K562 (cell line): ENCODE measurements around the gene BCAR1. TPM values are rescaled to one million over a fixed set of nuclear protein-coding genes. Genes with fewer than 3 reads are reported as not detected.

Experiments used
- CLOCK ChIP-seq: fragments of 250-450 bp; sonication (Bioruptor Pico); IDR thresholded peaks from 2 replicates; pipeline ENCODE4 v1.4.0; 2020; ENCODE audit warnings: mild to moderate bottlenecking, moderate library complexity, borderline replicate concordance
- NKRF ChIP-seq: fragments of 450-650 bp; IDR thresholded peaks from 2 replicates; pipeline ENCODE4 v1.6.1; 2016; ENCODE audit warnings: borderline replicate concordance
- RCOR1 ChIP-seq, 2 experiments: IDR thresholded peaks; 2 replicates each; pipeline ENCODE4 v1.6.1; 2012; ENCODE audit warnings: low read depth in 2 of 2, low read length in 2 of 2, borderline replicate concordance in 1 of 2, improper control_type of control experiment in 1 of 2
- polyA plus RNA-seq, 8 experiments: library from polyadenylated mRNA; depleted of rRNA in 4 of 8; stranded (reverse) in 5 of 8; unstranded in 3 of 8; fragments of >200 nt; fragmentation: Nextera tagmentation in 2 of 8; fragmentation: Illumina TruSeq in 1 of 8; extraction: Ambion mirVana in 2 of 8; extraction: Trizol in 1 of 8; gene quantifications; 2 replicates each; pipeline versions ENCODE4 v1.2.1 to v1.2.3, GENCODE V29; 2011 to 2014; ENCODE audit warnings: inconsistent platforms in 1 of 8, missing spikeins in 1 of 8
- total RNA-seq, 7 experiments: library from RNA; depleted of rRNA in 6 of 7; stranded (reverse); fragments of >200 nt in 6 of 7; fragmentation: Illumina TruSeq in 2 of 7; extraction: Trizol in 2 of 7; gene quantifications; 2 replicates each; pipeline versions ENCODE4 v1.2.1 to v1.2.3, GENCODE V29; 2011 to 2021; ENCODE audit warnings: low replicate concordance in 1 of 7

BCAR1 gene
- total and polyA plus RNA-seq, 9 of the 15 experiments (the other 6 are each of a cell fraction or from before 2014, with no cell fraction given) = 0.10 to 26.3 (median 3.6) TPM

GRCh38 chr16:75230471-75231110, 20.8 kb downstream of the BCAR1 start (continued):
- TF ChIP-seq CLOCK (CRISPR knock-in tag) (no peak), RCOR1 (IDR thresholded peaks at IDR 0.05; ENCODE audit: borderline replicate concordance in 1 of 2, low read depth in 2 of 2, low read length in 2 of 2) (no peak), NKRF (no peak)
